Neuronal stem cell (in vitro differentiated cells): ENCODE results near the gene DHRS11.
A peak's percentile ranks its signal among the peaks of the same experiment; 100 is the strongest.
"Not testable (repeated sequence)": the region's sequence is repeated elsewhere in the genome, so short reads cannot be mapped to it uniquely, and the experiment has no call there.

Experiments
- DNase-seq: peaks from one replicate; pipeline ENCODE4 v3.0.0-alpha.2; 2013; ENCODE audit warnings: low spot score
- H2AFZ ChIP-seq: one replicate; pipeline ENCODE4 v1.6.1; 2013; ENCODE audit warnings: mild to moderate bottlenecking, low read length, inconsistent platforms
- H2AK5ac ChIP-seq: 2 replicates; pipeline ENCODE4 v1.6.1; 2013; ENCODE audit warnings: low read depth, mild to moderate bottlenecking, inconsistent platforms, low read length, moderate library complexity, mixed read lengths
- H2BK120ac ChIP-seq: 2 replicates; pipeline ENCODE4 v1.6.1; 2013; ENCODE audit warnings: low read depth, mild to moderate bottlenecking, inconsistent platforms, low read length, moderate library complexity, mixed read lengths
- H2BK12ac ChIP-seq: one replicate; pipeline ENCODE4 v1.6.1; 2013; ENCODE audit warnings: low read length, inconsistent platforms
- H2BK15ac ChIP-seq: 2 replicates; pipeline ENCODE4 v1.6.1; 2013; ENCODE audit warnings: mild to moderate bottlenecking, low read length, inconsistent platforms, mixed read lengths
- H2BK5ac ChIP-seq: one replicate; pipeline ENCODE4 v1.6.1; 2013; ENCODE audit warnings: inconsistent platforms, mild to moderate bottlenecking, low read length, moderate library complexity
- H3K14ac ChIP-seq: one replicate; pipeline ENCODE4 v1.6.1; 2013; ENCODE audit warnings: low read length, inconsistent platforms
- H3K18ac ChIP-seq: 2 replicates; pipeline ENCODE4 v1.6.1; 2013; ENCODE audit warnings: low read length, inconsistent platforms
- H3K23ac ChIP-seq: 2 replicates; pipeline ENCODE4 v1.6.1; 2013; ENCODE audit warnings: low read depth, mild to moderate bottlenecking, mixed read lengths, low read length, inconsistent platforms; ENCODE audit not compliant: poor library complexity
- H3K27ac ChIP-seq: replicated peaks from 3 replicates; pipeline ENCODE4 v1.5.1; 2013; ENCODE audit warnings: low read length, inconsistent platforms
- H3K27me3 ChIP-seq, 3 experiments: 2 replicates each; pipeline ENCODE4 v1.6.1; 2013; ENCODE audit warnings: low read length in 3 of 3, mild to moderate bottlenecking in 2 of 3, inconsistent platforms in 1 of 3, low read depth in 1 of 3, mixed read lengths in 1 of 3, moderate library complexity in 1 of 3; ENCODE audit not compliant: control insufficient read depth in 3 of 3, insufficient read depth in 3 of 3
- H3K36me3 ChIP-seq, 2 donors: replicated peaks in 1 of 2; 2 replicates each; pipeline ENCODE4 v1.6.1; 2013; ENCODE audit warnings: low read length in 2 of 2; ENCODE audit not compliant: control insufficient read depth in 2 of 2, insufficient read depth in 2 of 2
- H3K4ac ChIP-seq: 2 replicates; pipeline ENCODE4 v1.6.1; 2013; ENCODE audit warnings: inconsistent platforms, mild to moderate bottlenecking, low read length, moderate library complexity
- H3K4me1 ChIP-seq, 2 donors: 1 replicate in 1 of 2; 2 replicates in 1 of 2; pipeline ENCODE4 v1.6.1; 2013; ENCODE audit warnings: low read length in 2 of 2, low read depth in 1 of 2; ENCODE audit not compliant: control insufficient read depth in 2 of 2, insufficient read depth in 1 of 2
- H3K4me2 ChIP-seq: one replicate; pipeline ENCODE4 v1.6.1; 2013; ENCODE audit warnings: mild to moderate bottlenecking, low read length, inconsistent platforms; ENCODE audit not compliant: insufficient read depth, poor library complexity, severe bottlenecking
- H3K4me3 ChIP-seq, 2 donors: 2 replicates each; pipeline ENCODE4 v1.5.1; 2013; ENCODE audit warnings: low read length in 2 of 2, mild to moderate bottlenecking in 2 of 2, inconsistent platforms in 1 of 2, moderate library complexity in 1 of 2
- H3K79me1 ChIP-seq: one replicate; pipeline ENCODE4 v1.6.1; 2013; ENCODE audit warnings: low read depth, mild to moderate bottlenecking, inconsistent platforms, low read length, moderate library complexity
- H3K9ac ChIP-seq: one replicate; pipeline ENCODE4 v1.6.1; 2013; ENCODE audit warnings: mild to moderate bottlenecking, low read depth, low read length, inconsistent platforms; ENCODE audit not compliant: poor library complexity
- H3K9me3 ChIP-seq, 2 donors: replicated peaks in 1 of 2; 2 replicates each; pipeline versions ENCODE3 to v1.6.1; 2013; ENCODE audit warnings: low read length in 2 of 2, mild to moderate bottlenecking in 2 of 2, inconsistent platforms in 1 of 2, low read depth in 1 of 2, mixed read lengths in 1 of 2, moderate library complexity in 1 of 2; ENCODE audit not compliant: control insufficient read depth in 2 of 2, insufficient read depth in 1 of 2
- H4K8ac ChIP-seq: one replicate; pipeline ENCODE4 v1.6.1; 2013; ENCODE audit warnings: low read depth, mild to moderate bottlenecking, inconsistent platforms, low read length, moderate library complexity
- H4K91ac ChIP-seq: one replicate; pipeline ENCODE4 v1.6.1; 2013; ENCODE audit warnings: low read length, low read depth, mild to moderate bottlenecking, inconsistent platforms; ENCODE audit not compliant: poor library complexity
- WGBS, 2 donors: extraction: QIAGEN DNeasy Blood & Tissue Kit; methylation state at CpG; one replicate each; pipeline ENCODE4 v1.1.7; 2013; ENCODE audit warnings: missing lambda C conversion rate in 2 of 2, mixed read lengths in 1 of 2; ENCODE audit not compliant: insufficient read length in 2 of 2, insufficient replicate concordance in 1 of 2; ENCODE audit errors: extremely low coverage in 2 of 2; 5-methylcytosine and 5-hydroxymethylcytosine counted together

The DHRS11 gene

GRCh38 chr17:36602030-36602748 is 10.5 kb downstream of the DHRS11 start:
- H3K18ac ChIP-seq, result peak overlapping the region; percentile 25
- H3K14ac ChIP-seq, result peak overlapping the region; percentile 21
- peak overlapping the region; percentile 85 for H3K4me2 ChIP-seq
- H3K36me3 ChIP-seq, result peaks cover 6 to 11% of the 10 kb centered on the region in 2 donors
- peak overlapping the region; percentile 94 for H2AFZ ChIP-seq
- no CpG with 5 or more reads among the region's 38 CpGs for WGBS, 2 donors
- no peak overlapping the region for H4K8ac ChIP-seq
- H2BK12ac ChIP-seq, result no peak overlapping the region
- H3K27ac ChIP-seq, result no peak overlapping the region
- peak overlapping the region; percentile 45 for H2BK5ac ChIP-seq
- H3K4me3 ChIP-seq, result peak overlapping the region; percentile 67 to 87
- no peaks in the 10 kb centered on the region for H3K9me3 ChIP-seq
- peak overlapping the region; percentile 22 for H2BK15ac ChIP-seq
- no peak overlapping the region for H2BK120ac ChIP-seq
- H3K79me1 ChIP-seq, result peaks cover 2% of the 10 kb centered on the region
- no peak for DNase-seq
- peak overlapping the region; percentile 85 for H3K9ac ChIP-seq
- no peak overlapping the region for H4K91ac ChIP-seq
- H3K4me1 ChIP-seq, result peaks cover 13 to 15% of the 10 kb centered on the region in 2 donors
- H2AK5ac ChIP-seq, result no peak overlapping the region
- peaks cover 0 to 2% (median 0%) of the 10 kb centered on the region in 3 experiments for H3K27me3 ChIP-seq
- H3K23ac ChIP-seq, result peak overlapping the region; percentile 95
- no peak overlapping the region for H3K4ac ChIP-seq

GRCh38 chr17:36602924-36603384 is 11.3 kb downstream of the DHRS11 start:
- Histone ChIP-seq H3K4me3 (peak overlapping the region; percentile 67 to 87), H4K91ac (no peak overlapping the region), H3K4me1 (peaks cover 13 to 15% of the 10 kb centered on the region in 2 donors), H3K18ac (no peak overlapping the region), H3K36me3 (peaks cover 6 to 7% of the 10 kb centered on the region in 2 donors), H2BK120ac (no peak overlapping the region), H2AFZ (peak overlapping the region; percentile 94), H2BK5ac (no peak overlapping the region), H2AK5ac (no peak overlapping the region), H3K14ac (no peak overlapping the region), H3K4ac (no peak overlapping the region), H4K8ac (no peak overlapping the region), H3K79me1 (peaks cover 2% of the 10 kb centered on the region), H3K27me3 (peaks cover 0 to 2% (median 0%) of the 10 kb centered on the region in 3 experiments), H3K9ac (no peak overlapping the region), H3K9me3 (no peaks in the 10 kb centered on the region), H3K27ac (no peak overlapping the region), H2BK12ac (no peak overlapping the region), H3K23ac (no peak overlapping the region), H3K4me2 (peak overlapping the region; percentile 85), H2BK15ac (no peak overlapping the region)
- peak; percentile 74 for DNase-seq
- no CpG with 5 or more reads among the region's 5 CpGs for WGBS, 2 donors

GRCh38 chr17:36605028-36605427 is 13.3 kb downstream of the DHRS11 start:
- DNase-seq, H2BK5ac ChIP-seq, H3K36me3 ChIP-seq, H3K4me2 ChIP-seq, H3K23ac ChIP-seq, H2BK15ac ChIP-seq, H3K4me3 ChIP-seq, H2BK12ac ChIP-seq, H4K91ac ChIP-seq, H3K18ac ChIP-seq, H2BK120ac ChIP-seq, H3K14ac ChIP-seq, H2AK5ac ChIP-seq, H3K79me1 ChIP-seq, H3K9me3 ChIP-seq, H2AFZ ChIP-seq, H3K27me3 ChIP-seq, H4K8ac ChIP-seq, H3K9ac ChIP-seq, H3K27ac ChIP-seq, H3K4ac ChIP-seq: not testable (repeated sequence)
- no CpG with 5 or more reads among the region's 5 CpGs for WGBS, 2 donors
- H3K4me1 ChIP-seq, result peaks cover 13 to 15% of the 10 kb centered on the region in 2 donors

- Histone ChIP-seq H2AK5ac (no peak overlapping the region), H2AFZ (no peak overlapping the region), H3K79me1 (peaks cover 2% of the 10 kb centered on the region), H3K4me1 (peaks cover 2 to 4% of the 10 kb centered on the region in 2 donors), H4K91ac (no peak overlapping the region), H2BK12ac (peak overlapping the region; percentile 35), H3K4me3 (no peak overlapping the region), H3K9ac (peak overlapping the region; percentile 7), H2BK120ac (no peak overlapping the region), H3K4ac (no peak overlapping the region), H2BK5ac (no peak overlapping the region), H3K18ac (no peak overlapping the region), H4K8ac (no peak overlapping the region), H2BK15ac (no peak overlapping the region), H3K36me3 (no peaks in the 10 kb centered on the region), H3K14ac (peak overlapping the region; percentile 57), H3K27ac (no peak overlapping the region), H3K4me2 (no peak overlapping the region), H3K27me3 (peaks cover 0 to 1% (median 0%) of the 10 kb centered on the region in 3 experiments), H3K23ac (no peak overlapping the region), H3K9me3 (no peaks in the 10 kb centered on the region)
- WGBS, 2 donors, result no CpG with 5 or more reads among the region's 7 CpGs
- no peak for DNase-seq
Measured at GRCh38 chr17:36608280-36608679, 16.6 kb downstream of the DHRS11 start.
